Measurements from ENCODE around the gene STX8. TPM values are rescaled to one million over a fixed set of nuclear protein-coding genes. Genes with fewer than 3 reads are reported as not detected.

STX8 gene
- total RNA-seq, 4 donors from 2014 or later: 22.0 to 67.3 (median 46.5) TPM

DNA sequence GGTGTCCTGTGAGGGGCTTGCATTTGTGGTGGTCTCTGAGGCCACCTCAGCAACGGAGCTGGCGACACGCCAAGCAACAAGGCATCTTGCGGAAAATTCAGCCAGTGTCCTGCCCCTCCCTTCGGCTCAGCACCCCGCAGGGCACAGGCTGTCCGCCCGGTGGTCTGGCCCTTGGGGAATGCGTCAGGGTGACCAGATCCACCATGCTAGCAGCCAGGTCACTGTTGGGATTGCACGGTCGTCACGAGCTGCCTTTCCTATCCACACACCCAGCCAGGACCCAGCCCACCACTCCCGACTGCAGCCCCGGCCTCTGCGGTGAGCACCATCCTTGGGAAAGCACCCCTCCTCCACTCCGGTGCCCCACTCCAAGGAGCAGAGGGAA is 333.1 kb downstream of the STX8 start:
- Histone ChIP-seq H3K27me3 (no peaks in the 10 kb centered on the region), H3K36me3 (no peaks in the 10 kb centered on the region), H3K4me1 (peaks cover 0 to 10% of the 10 kb centered on the region in 2 donors), H3K9me3 (no peaks in the 10 kb centered on the region), H3K27ac (peak overlapping the region; percentile 97 to 98), H3K4me3 (no peak overlapping the region)
- TF ChIP-seq, protein P1, sequence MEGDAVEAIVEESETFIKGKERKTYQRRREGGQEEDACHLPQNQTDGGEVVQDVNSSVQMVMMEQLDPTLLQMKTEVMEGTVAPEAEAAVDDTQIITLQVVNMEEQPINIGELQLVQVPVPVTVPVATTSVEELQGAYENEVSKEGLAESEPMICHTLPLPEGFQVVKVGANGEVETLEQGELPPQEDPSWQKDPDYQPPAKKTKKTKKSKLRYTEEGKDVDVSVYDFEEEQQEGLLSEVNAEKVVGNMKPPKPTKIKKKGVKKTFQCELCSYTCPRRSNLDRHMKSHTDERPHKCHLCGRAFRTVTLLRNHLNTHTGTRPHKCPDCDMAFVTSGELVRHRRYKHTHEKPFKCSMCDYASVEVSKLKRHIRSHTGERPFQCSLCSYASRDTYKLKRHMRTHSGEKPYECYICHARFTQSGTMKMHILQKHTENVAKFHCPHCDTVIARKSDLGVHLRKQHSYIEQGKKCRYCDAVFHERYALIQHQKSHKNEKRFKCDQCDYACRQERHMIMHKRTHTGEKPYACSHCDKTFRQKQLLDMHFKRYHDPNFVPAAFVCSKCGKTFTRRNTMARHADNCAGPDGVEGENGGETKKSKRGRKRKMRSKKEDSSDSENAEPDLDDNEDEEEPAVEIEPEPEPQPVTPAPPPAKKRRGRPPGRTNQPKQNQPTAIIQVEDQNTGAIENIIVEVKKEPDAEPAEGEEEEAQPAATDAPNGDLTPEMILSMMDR (IDR thresholded peaks at IDR 0.05): no peak
- no peak for TF ChIP-seq POLR2A (IDR thresholded peaks at IDR 0.05)
- peak in 1 of 2 donors; percentile 49 for DNase-seq
- intact Hi-C loops (cut with DNase I; ENCODE audit: low total_unique reads): no loop called here

DNA sequence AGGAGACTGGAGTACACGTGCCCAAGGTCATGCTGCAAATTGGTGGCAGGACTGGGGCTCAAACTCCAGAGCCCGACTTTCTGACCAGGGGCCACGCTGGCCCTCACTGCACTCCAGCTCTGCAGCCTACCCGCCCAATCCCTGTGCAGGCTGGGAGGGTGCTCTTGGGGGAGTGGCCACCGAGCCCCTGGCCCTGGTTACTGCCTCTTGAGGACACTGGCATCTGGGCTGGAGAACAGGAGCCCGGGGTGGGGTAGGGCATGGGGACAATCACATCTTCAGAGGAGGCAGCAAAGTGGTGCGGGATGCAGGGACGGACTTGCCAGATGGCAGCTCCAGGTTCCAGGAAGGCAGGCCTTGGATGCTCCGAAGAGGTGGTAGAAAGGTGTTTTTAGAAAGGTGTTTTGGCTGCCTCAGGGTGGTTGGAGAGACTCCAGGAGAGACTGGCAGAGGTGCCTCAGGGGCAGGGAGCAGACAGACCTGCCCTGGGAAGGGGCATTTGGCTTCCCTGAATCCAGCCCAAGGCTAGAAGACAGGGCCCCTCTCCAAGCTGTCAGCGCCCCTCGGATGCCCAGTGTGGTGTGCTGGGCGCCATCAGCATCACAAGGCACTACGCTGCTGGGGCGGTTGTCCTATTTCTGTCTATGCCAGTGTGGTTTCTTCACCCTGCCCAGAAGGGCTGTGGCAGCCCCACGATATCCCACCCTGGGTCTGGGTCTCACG is 333.7 kb downstream of the STX8 start:
- intact Hi-C loops (cut with DNase I; ENCODE audit: low total_unique reads): no loop called here
- Histone ChIP-seq H3K9me3 (no peaks in the 10 kb centered on the region), H3K4me1 (peaks cover 0 to 10% of the 10 kb centered on the region in 2 donors), H3K27ac (peak overlapping the region; percentile 97 to 98), H3K27me3 (no peaks in the 10 kb centered on the region), H3K4me3 (no peak overlapping the region), H3K36me3 (no peaks in the 10 kb centered on the region)
- no peak for DNase-seq
- no peak for TF ChIP-seq POLR2A (IDR thresholded peaks at IDR 0.05)
- TF ChIP-seq, protein P1 (IDR thresholded peaks at IDR 0.05): no peak

DNA sequence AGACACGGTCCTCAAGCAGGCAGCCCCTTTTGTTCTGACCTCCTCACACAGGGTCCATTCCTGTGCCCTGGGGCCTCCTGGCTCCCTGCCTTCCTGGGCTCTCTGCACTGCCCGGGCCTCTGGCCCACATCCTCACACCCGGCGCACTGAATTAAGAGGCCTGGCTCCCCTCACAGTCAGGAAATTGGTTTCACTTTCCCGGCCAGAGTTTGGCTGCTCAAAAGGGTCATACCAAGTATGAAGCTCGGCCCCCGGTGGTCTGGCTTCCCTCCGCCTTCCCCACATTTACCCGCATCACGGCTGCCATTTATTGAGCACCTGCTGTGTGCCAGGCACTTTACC is 334.3 kb downstream of the STX8 start:
- Histone ChIP-seq H3K9me3 (no peaks in the 10 kb centered on the region), H3K27ac (peak overlapping the region; percentile 97 to 98), H3K4me1 (peaks cover 0 to 10% of the 10 kb centered on the region in 2 donors), H3K36me3 (no peaks in the 10 kb centered on the region), H3K27me3 (no peaks in the 10 kb centered on the region), H3K4me3 (no peak overlapping the region)
- intact Hi-C loops (cut with DNase I; ENCODE audit: low total_unique reads): no loop called here
- peak; percentile 64 to 73 for DNase-seq
- TF ChIP-seq, protein P1 (IDR thresholded peaks at IDR 0.05): no peak
- TF ChIP-seq POLR2A (IDR thresholded peaks at IDR 0.05): no peak

DNA sequence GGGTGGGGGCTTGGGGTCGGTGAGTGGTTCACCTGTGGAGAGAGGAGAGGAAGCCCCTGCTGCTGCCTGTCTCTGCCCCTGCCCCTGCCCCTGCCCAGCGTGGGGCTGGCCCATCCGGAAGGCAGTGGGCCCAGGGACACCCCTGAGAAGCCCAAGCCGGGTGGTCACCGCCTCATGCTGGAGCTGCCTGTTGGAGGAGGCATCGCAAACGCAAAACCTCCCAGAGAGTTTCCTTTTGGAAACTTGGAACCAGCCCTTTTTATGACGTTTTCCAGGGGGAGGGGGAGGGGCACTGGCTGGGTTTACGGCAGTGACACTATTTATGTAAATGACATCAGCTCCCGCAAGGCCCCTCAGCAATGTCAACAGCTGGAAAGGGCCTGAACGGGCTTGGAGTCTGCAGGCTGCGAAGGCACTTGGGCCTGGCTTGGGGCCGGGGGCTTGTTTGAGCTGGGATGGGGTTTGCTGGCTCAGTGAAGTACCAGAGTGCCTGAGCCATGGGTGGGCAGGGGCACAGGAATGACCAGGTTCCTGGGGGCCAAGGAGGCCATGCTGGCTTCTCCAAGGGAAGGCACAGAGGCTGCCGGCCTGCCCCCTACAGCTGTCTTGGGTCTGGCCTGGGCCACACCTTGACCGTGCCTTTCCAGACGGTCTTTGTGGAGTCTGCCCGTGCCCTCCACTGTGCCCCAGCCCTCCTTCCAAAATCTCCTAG is 334.8 kb downstream of the STX8 start:
- TF ChIP-seq, protein P1 (IDR thresholded peaks at IDR 0.05): peak in 1 of 4 experiments; percentile 5
- TF ChIP-seq POLR2A (IDR thresholded peaks at IDR 0.05): peak; percentile 29 to 37
- intact Hi-C loops (cut with DNase I; ENCODE audit: low total_unique reads): no loop called here
- Histone ChIP-seq H3K36me3 (no peaks in the 10 kb centered on the region), H3K9me3 (no peaks in the 10 kb centered on the region), H3K4me1 (peaks cover 0 to 10% of the 10 kb centered on the region in 2 donors), H3K27ac (peak overlapping the region; percentile 97 to 98), H3K4me3 (peak overlapping the region; percentile 29 to 50), H3K27me3 (no peaks in the 10 kb centered on the region)
- peak; percentile 84 to 90 for DNase-seq
